A673 (cell line): ENCODE data around the gene ARID5B.

Source experiments
- EZH2 ChIP-seq: fragments of 200-600 bp; sonication (generic); IDR thresholded peaks from 2 replicates; pipeline ENCODE4 v1.6.1; 2017; ENCODE audit warnings: borderline replicate concordance, low read depth, mild to moderate bottlenecking, mixed read lengths, antibody characterized with exemption, low read length; ENCODE audit not compliant: poor library complexity, severe bottlenecking
- TF ChIP-seq, protein P1 (sequence below): fragments of 300-800, 200-600 bp; sonication (generic); conservative IDR thresholded peaks from 2 replicates; pipeline ENCODE4 v1.5.1; 2017; ENCODE audit warnings: low read depth, mild to moderate bottlenecking, antibody characterized with exemption, low read length, moderate library complexity, mixed read lengths

- TF ChIP-seq, protein P1, sequence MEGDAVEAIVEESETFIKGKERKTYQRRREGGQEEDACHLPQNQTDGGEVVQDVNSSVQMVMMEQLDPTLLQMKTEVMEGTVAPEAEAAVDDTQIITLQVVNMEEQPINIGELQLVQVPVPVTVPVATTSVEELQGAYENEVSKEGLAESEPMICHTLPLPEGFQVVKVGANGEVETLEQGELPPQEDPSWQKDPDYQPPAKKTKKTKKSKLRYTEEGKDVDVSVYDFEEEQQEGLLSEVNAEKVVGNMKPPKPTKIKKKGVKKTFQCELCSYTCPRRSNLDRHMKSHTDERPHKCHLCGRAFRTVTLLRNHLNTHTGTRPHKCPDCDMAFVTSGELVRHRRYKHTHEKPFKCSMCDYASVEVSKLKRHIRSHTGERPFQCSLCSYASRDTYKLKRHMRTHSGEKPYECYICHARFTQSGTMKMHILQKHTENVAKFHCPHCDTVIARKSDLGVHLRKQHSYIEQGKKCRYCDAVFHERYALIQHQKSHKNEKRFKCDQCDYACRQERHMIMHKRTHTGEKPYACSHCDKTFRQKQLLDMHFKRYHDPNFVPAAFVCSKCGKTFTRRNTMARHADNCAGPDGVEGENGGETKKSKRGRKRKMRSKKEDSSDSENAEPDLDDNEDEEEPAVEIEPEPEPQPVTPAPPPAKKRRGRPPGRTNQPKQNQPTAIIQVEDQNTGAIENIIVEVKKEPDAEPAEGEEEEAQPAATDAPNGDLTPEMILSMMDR, result no peak
- TF ChIP-seq EZH2, result no peak
Measured at GRCh38 chr10:62088786-62089185, 187.3 kb downstream of the ARID5B start.
